Measurements from ENCODE around the gene CABP7.

DNA sequence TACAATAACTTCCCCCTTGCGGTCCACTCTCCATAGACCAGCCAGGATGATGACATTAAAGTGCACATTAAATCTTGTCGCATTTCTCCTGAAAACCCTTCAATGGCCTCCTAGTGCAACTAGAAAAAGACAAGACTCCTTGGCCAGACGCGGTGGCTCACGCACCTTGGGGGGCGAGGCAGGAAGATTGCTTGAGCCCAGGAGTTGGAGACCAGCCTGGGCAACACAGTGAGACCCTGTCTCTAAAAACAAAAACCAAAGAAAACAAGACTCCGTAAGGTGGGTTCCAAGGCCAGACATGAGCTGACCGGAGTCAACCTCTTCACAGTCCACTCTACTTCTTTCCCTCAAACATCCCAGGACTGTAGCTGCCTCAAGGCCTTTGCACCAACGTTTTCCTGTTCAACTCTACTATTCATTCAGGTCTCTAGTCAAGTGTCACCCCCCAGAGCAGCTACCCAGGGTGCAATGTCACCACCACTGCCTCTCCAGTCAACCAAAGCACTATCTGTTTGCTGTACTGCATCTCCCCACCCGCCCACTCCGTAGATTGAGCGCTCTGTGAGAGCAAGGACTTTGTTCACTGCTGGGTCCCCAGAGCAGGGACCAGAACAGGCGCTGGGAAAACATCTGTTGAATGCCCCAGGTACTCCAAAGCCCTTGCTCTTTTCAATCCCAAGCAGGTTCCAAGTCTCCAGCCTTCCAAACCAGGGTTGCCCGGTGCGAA lies 46.3 kb downstream of the CABP7 start:
- TF ChIP-seq PCBP1 (IDR thresholded peaks at IDR 0.05; ENCODE audit: borderline replicate concordance, low read depth, low read length) (no peak), ZKSCAN8 (CRISPR knock-in tag; IDR thresholded peaks at IDR 0.05; ENCODE audit: borderline replicate concordance) (no peak), RELA (CRISPR knock-in tag; IDR thresholded peaks at IDR 0.05) (no peak), FLYWCH1 (CRISPR knock-in tag; IDR thresholded peaks at IDR 0.05) (no peak), ZFP36L1 (CRISPR knock-in tag; IDR thresholded peaks at IDR 0.05) (no peak)
- TF ChIP-seq, protein P1, sequence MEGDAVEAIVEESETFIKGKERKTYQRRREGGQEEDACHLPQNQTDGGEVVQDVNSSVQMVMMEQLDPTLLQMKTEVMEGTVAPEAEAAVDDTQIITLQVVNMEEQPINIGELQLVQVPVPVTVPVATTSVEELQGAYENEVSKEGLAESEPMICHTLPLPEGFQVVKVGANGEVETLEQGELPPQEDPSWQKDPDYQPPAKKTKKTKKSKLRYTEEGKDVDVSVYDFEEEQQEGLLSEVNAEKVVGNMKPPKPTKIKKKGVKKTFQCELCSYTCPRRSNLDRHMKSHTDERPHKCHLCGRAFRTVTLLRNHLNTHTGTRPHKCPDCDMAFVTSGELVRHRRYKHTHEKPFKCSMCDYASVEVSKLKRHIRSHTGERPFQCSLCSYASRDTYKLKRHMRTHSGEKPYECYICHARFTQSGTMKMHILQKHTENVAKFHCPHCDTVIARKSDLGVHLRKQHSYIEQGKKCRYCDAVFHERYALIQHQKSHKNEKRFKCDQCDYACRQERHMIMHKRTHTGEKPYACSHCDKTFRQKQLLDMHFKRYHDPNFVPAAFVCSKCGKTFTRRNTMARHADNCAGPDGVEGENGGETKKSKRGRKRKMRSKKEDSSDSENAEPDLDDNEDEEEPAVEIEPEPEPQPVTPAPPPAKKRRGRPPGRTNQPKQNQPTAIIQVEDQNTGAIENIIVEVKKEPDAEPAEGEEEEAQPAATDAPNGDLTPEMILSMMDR (CRISPR knock-in tag; IDR thresholded peaks at IDR 0.05), result 0 out of 2 replicates have a peak, but pooled peaks have one; percentile 8
- TF ChIP-seq, protein P2, sequence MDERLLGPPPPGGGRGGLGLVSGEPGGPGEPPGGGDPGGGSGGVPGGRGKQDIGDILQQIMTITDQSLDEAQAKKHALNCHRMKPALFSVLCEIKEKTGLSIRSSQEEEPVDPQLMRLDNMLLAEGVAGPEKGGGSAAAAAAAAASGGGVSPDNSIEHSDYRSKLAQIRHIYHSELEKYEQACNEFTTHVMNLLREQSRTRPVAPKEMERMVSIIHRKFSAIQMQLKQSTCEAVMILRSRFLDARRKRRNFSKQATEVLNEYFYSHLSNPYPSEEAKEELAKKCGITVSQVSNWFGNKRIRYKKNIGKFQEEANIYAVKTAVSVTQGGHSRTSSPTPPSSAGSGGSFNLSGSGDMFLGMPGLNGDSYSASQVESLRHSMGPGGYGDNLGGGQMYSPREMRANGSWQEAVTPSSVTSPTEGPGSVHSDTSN (CRISPR knock-in tag; IDR thresholded peaks at IDR 0.05), result no peak
